DMS53 treated with DMSO at 0.1 percent for 48 hours (cell line): Measurements from ENCODE around the gene DGAT2.

Source experiments
- DNase-seq: peaks from one replicate; lab custom pipeline; 2025; ENCODE audit not compliant: unreplicated experiment; lab: John Stamatoyannopoulos, UW

The DGAT2 gene

GRCh38 chr11:75779960-75780359 is 11.4 kb downstream of the DGAT2 start:
- no peak for DNase-seq

GRCh38 chr11:75780888-75781287 is 12.3 kb downstream of the DGAT2 start:
- no peak for DNase-seq

GRCh38 chr11:75781296-75781695 is 12.7 kb downstream of the DGAT2 start:
- no peak for DNase-seq

- no peak for DNase-seq
Observed at GRCh38 chr11:75781831-75782230, 13.3 kb downstream of the DGAT2 start.

- DNase-seq = no peak
Observed at GRCh38 chr11:75782540-75783263, 14.1 kb downstream of the DGAT2 start.

- DNase-seq = no peak
Observed at GRCh38 chr11:75783416-75784084, 15.0 kb downstream of the DGAT2 start.

- no peak for DNase-seq
Observed at GRCh38 chr11:75784085-75784478, 15.5 kb downstream of the DGAT2 start.

GRCh38 chr11:75784506-75784905 is 15.9 kb downstream of the DGAT2 start:
- no peak for DNase-seq

GRCh38 chr11:75785187-75785586 is 16.6 kb downstream of the DGAT2 start:
- DNase-seq = no peak

- DNase-seq = peak; percentile 96
Observed at GRCh38 chr11:75786101-75786736, 17.6 kb downstream of the DGAT2 start.

- DNase-seq = no peak
Observed at GRCh38 chr11:75789521-75789920, 20.9 kb downstream of the DGAT2 start.

GRCh38 chr11:75790986-75791385 is 22.4 kb downstream of the DGAT2 start:
- no peak for DNase-seq

- no peak for DNase-seq
Observed at GRCh38 chr11:75792127-75792731, 23.7 kb downstream of the DGAT2 start.

GRCh38 chr11:75792997-75793800 is 24.6 kb downstream of the DGAT2 start:
- no peak for DNase-seq

- DNase-seq = no peak
Observed at GRCh38 chr11:75793966-75794365, 25.4 kb downstream of the DGAT2 start.

- no peak for DNase-seq
Observed at GRCh38 chr11:75795276-75796090, 26.9 kb downstream of the DGAT2 start.

GRCh38 chr11:75796091-75796435 is 27.5 kb downstream of the DGAT2 start:
- DNase-seq = no peak

GRCh38 chr11:75797116-75797515 is 28.5 kb downstream of the DGAT2 start:
- DNase-seq = no peak

- no peak for DNase-seq
Observed at GRCh38 chr11:75797792-75798191, 29.2 kb downstream of the DGAT2 start.

GRCh38 chr11:75800136-75800675 is 31.6 kb downstream of the DGAT2 start:
- DNase-seq = no peak
